K562 (cell line): ENCODE data around the gene TMEM41B. TPM values are rescaled to one million over a fixed set of nuclear protein-coding genes. Genes with fewer than 3 reads are reported as not detected.

Experiments
- E2F6 ChIP-seq, 2 experiments: IDR thresholded peaks; 2 replicates each; pipeline ENCODE4 v1.6.1; 2011; ENCODE audit warnings: borderline replicate concordance in 1 of 2, control low read depth in 1 of 2, low read depth in 1 of 2, low read length in 1 of 2, mild to moderate bottlenecking in 1 of 2, mixed read lengths in 1 of 2, moderate library complexity in 1 of 2; ENCODE audit not compliant: insufficient read depth in 1 of 2, insufficient read length in 1 of 2, poor library complexity in 1 of 2, severe bottlenecking in 1 of 2; ENCODE audit errors: extremely low read depth in 1 of 2
- ELF4 ChIP-seq: fragments of 450-650 bp; formaldehyde crosslinking; IDR thresholded peaks from 2 replicates; pipeline ENCODE4 v1.4.0; 2022; ENCODE audit warnings: missing genetic modification characterization
- HMG20A ChIP-seq: fragments of 450-650 bp; formaldehyde crosslinking; conservative IDR thresholded peaks from 2 replicates; pipeline ENCODE4 v1.4.0; 2020; ENCODE audit warnings: mild to moderate bottlenecking, mixed read lengths
- HNRNPL ChIP-seq: fragments of 200-400 bp; formaldehyde crosslinking; IDR thresholded peaks from 2 replicates; pipeline ENCODE4 v1.6.1; 2017; ENCODE audit warnings: low read depth, mild to moderate bottlenecking, low read length
- KDM1A ChIP-seq, 2 experiments: fragments of 450-650 bp; IDR thresholded peaks; 2 replicates each; pipeline ENCODE4 v1.6.1; 2016; ENCODE audit warnings: mild to moderate bottlenecking in 2 of 2
- MAZ ChIP-seq, 2 experiments: fragments of 450-650 bp in 1 of 2; sonication (generic) in 1 of 2; formaldehyde crosslinking; IDR thresholded peaks in 1 of 2; conservative IDR thresholded peaks in 1 of 2; 2 replicates each; pipeline versions ENCODE4 v1.4.0 to v1.5.0; 2020; ENCODE audit warnings: mild to moderate bottlenecking in 1 of 2, missing genetic modification reagents in 1 of 2
- MXD1 ChIP-seq: fragments of 250-450 bp; sonication (Bioruptor Pico); IDR thresholded peaks from 2 replicates; pipeline ENCODE4 v1.8.0; 2021; ENCODE audit warnings: borderline replicate concordance, mild to moderate bottlenecking, moderate library complexity; ENCODE audit not compliant: poor library complexity, severe bottlenecking
- NFXL1 ChIP-seq: fragments of 450-650 bp; formaldehyde crosslinking; IDR thresholded peaks from 2 replicates; pipeline ENCODE4 v1.4.0; 2021; ENCODE audit warnings: mild to moderate bottlenecking
- STAG1 ChIP-seq: sonication (generic); formaldehyde crosslinking; IDR thresholded peaks from 2 replicates; pipeline ENCODE4 v1.5.0; 2020; ENCODE audit warnings: missing genetic modification reagents, borderline replicate concordance
- YY1 ChIP-seq, 3 experiments: IDR thresholded peaks; 2 replicates each; pipeline ENCODE4 v1.6.1; 2011; ENCODE audit warnings: low read length in 2 of 3, mild to moderate bottlenecking in 2 of 3, moderate library complexity in 2 of 3, borderline replicate concordance in 1 of 3, control low read depth in 1 of 3, low read depth in 1 of 3; ENCODE audit not compliant: insufficient read depth in 3 of 3, insufficient replicate concordance in 2 of 3, control insufficient read depth in 1 of 3, insufficient read length in 1 of 3; ENCODE audit errors: extremely low read depth in 1 of 3
- ZBTB8A ChIP-seq: fragments of 450-650 bp; IDR thresholded peaks from 2 replicates; pipeline ENCODE4 v1.6.1; 2018; ENCODE audit warnings: mild to moderate bottlenecking, moderate library complexity; ENCODE audit not compliant: partially characterized antibody
- ZNF407 ChIP-seq: fragments of 450-650 bp; IDR thresholded peaks from 2 replicates; pipeline ENCODE4 v1.6.1; 2016; ENCODE audit warnings: low read depth
- ZNF445 ChIP-seq: fragments of 250-450 bp; sonication (Bioruptor Pico); IDR thresholded peaks from 2 replicates; pipeline ENCODE4 v1.4.0; 2020; ENCODE audit warnings: low read depth, mild to moderate bottlenecking, moderate library complexity
- ZNF76 ChIP-seq: fragments of 250-450 bp; sonication (Bioruptor Pico); IDR thresholded peaks from 2 replicates; pipeline ENCODE4 v1.4.0; 2020; ENCODE audit warnings: mild to moderate bottlenecking, moderate library complexity, borderline replicate concordance
- ZNF764 ChIP-seq: fragments of 250-450 bp; sonication (Bioruptor Pico); IDR thresholded peaks from 2 replicates; pipeline ENCODE4 v1.4.0; 2020; ENCODE audit warnings: low read depth, mild to moderate bottlenecking, moderate library complexity
- ZNF79 ChIP-seq: fragments of 250-450 bp; sonication (Bioruptor Pico); IDR thresholded peaks from 2 replicates; pipeline ENCODE4 v1.4.0; 2020; ENCODE audit warnings: low read depth, mild to moderate bottlenecking, moderate library complexity
- polyA plus RNA-seq, 8 experiments: library from polyadenylated mRNA; depleted of rRNA in 4 of 8; stranded (reverse) in 5 of 8; unstranded in 3 of 8; fragments of >200 nt; fragmentation: Nextera tagmentation in 2 of 8; fragmentation: Illumina TruSeq in 1 of 8; extraction: Ambion mirVana in 2 of 8; extraction: Trizol in 1 of 8; gene quantifications; 2 replicates each; pipeline versions ENCODE4 v1.2.1 to v1.2.3, GENCODE V29; 2011 to 2014; ENCODE audit warnings: inconsistent platforms in 1 of 8, missing spikeins in 1 of 8
- total RNA-seq, 7 experiments: library from RNA; depleted of rRNA in 6 of 7; stranded (reverse); fragments of >200 nt in 6 of 7; fragmentation: Illumina TruSeq in 2 of 7; extraction: Trizol in 2 of 7; gene quantifications; 2 replicates each; pipeline versions ENCODE4 v1.2.1 to v1.2.3, GENCODE V29; 2011 to 2021; ENCODE audit warnings: low replicate concordance in 1 of 7

TMEM41B gene
- total and polyA plus RNA-seq, 9 of the 15 experiments (the other 6 are each of a cell fraction or from before 2014, with no cell fraction given): 17.1 to 89.6 (median 48.7) TPM

GRCh38 chr11:9347100-9347499 is 32.7 kb upstream of the TMEM41B start (continued):
- TF ChIP-seq E2F6 (IDR thresholded peaks at IDR 0.05; ENCODE audit: borderline replicate concordance in 1 of 2, extremely low read depth in 1 of 2, insufficient read depth in 1 of 2, insufficient read length in 1 of 2, low read depth in 1 of 2, low read length in 1 of 2, poor library complexity in 1 of 2, severe bottlenecking in 1 of 2) (peak; percentile 24 to 65), NFXL1 (no peak), ZNF407 (no peak), ELF4 (CRISPR knock-in tag) (no peak), HMG20A (CRISPR knock-in tag) (no peak), KDM1A (IDR thresholded peaks at IDR 0.05) (no peak), HNRNPL (no peak), YY1 (IDR thresholded peaks at IDR 0.05; ENCODE audit: borderline replicate concordance in 1 of 3, control insufficient read depth in 1 of 3, extremely low read depth in 1 of 3, insufficient read depth in 3 of 3, insufficient read length in 1 of 3, insufficient replicate concordance in 2 of 3, low read depth in 1 of 3, low read length in 2 of 3) (no peak), ZNF764 (CRISPR knock-in tag) (no peak), MXD1 (CRISPR knock-in tag) (no peak), ZBTB8A (no peak), STAG1 (no peak), ZNF76 (CRISPR knock-in tag) (no peak), ZNF445 (CRISPR knock-in tag) (no peak), ZNF79 (CRISPR knock-in tag) (no peak), MAZ (CRISPR knock-in tag; conservative IDR thresholded peaks at IDR 0.05 in 1 of 2, IDR thresholded peaks at IDR 0.05 in 1 of 2) (0 out of 4 replicates have a peak, but pooled peaks of 1 of the 2 experiments have one; percentile 44)
